ENCODE measurements around the gene MRPS26.
"Not testable (repeated sequence)": the region's sequence is repeated elsewhere in the genome, so short reads cannot be mapped to it uniquely, and the experiment has no call there.

The MRPS26 gene

GRCh38 chr20:3041854-3042409 is 3.9 kb upstream of the MRPS26 start:
- DNase-seq (ENCODE audit: low spot score) (no peak), FAIRE-seq (no peak)

- DNase-seq (ENCODE audit: low spot score) (no peak), FAIRE-seq (no peak)
Measured at GRCh38 chr20:3042625-3043024, 3.2 kb upstream of the MRPS26 start.

- FAIRE-seq, result no peak
- DNase-seq (ENCODE audit: low spot score), result no peak
Measured at GRCh38 chr20:3043322-3043721, 2.5 kb upstream of the MRPS26 start, which contains the start of gene GNRH2. GNRH2 (plus strand) TSS chr20:3043622; CDS start chr20:3044415, 793 bp downstream.

GRCh38 chr20:3044336-3044965 is 1.4 kb upstream of the MRPS26 start:
- no peak for DNase-seq (ENCODE audit: low spot score)
- no peak for FAIRE-seq

GRCh38 chr20:3045042-3045815 is 623 bp upstream of the MRPS26 start:
- DNase-seq (ENCODE audit: low spot score) (peak; percentile 35), FAIRE-seq (no peak)

DNA sequence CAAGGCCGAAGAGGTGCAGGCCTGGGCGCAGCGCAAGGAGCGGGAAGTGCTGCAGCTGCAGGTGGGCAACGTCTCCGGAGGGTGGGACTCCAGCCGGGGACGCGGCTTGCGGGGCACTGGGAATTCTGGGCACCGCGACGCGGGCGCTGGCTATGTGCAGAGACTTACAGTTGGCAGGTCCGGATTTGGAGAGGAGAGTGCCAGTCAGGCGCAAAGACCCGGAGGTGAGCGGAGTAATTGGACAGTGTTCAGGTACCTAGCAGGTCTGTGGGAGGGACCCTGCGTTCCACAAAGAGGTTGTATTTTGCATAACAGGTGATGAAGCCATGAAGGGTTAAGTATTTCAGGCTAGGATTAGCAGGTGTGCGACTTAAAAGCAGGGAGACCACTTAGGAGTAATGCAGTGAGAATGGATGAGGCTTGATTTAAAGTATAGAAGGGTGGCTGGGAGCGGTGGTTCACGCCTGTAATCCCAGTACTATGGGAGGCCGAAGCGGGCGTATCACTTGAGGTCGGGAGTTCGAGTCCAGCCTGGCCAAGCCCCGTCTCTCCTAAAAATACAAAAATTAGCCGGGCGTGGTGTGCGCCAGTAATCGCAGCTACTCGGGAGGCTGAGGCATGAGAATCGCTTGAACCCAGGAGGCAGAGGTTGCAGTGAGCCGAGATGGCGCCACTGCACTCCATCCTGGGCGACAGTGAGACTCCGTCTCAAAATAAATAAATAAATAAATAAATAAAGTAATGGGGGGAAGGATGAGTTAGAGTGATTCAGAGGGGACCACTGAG is 1.0 kb downstream of the MRPS26 start:
- FAIRE-seq (no peak), DNase-seq (ENCODE audit: low spot score) (no peak)

GRCh38 chr20:3047486-3048419 is 1.9 kb downstream of the MRPS26 start:
- FAIRE-seq (no peak), DNase-seq (ENCODE audit: low spot score) (no peak)

DNA sequence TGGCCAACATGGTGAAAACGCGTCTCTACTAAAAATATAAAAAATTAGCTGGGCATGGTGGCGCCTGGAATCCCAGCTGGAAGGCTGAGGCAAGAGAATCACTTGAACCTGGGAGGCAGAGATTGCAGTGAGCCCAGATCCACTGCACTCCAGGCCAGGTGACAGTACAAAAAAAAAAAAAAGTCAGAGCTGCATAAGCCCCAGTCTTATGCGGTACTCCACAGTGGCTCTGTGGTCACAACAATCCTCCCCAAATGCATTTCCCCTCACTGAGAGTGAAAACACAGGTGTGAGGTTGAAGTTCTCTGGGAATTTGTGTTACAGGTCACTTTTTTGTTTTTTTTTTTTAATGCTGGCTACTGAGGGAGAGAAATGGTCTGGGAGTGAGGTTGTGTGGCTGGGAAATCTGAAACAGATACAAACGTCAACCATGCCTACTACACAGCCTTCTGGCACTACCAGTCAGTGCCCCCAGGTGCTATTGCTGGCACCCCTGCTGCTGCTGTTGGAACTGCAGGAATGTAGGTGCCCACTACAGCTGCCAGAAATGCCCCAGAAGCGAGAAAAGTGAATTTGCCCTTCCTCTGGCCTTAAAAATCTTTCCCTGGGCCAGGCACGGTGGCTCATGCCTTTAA is 5.7 kb downstream of the MRPS26 start:
- DNase-seq (ENCODE audit: low spot score) (no peak), FAIRE-seq (no peak)

DNA sequence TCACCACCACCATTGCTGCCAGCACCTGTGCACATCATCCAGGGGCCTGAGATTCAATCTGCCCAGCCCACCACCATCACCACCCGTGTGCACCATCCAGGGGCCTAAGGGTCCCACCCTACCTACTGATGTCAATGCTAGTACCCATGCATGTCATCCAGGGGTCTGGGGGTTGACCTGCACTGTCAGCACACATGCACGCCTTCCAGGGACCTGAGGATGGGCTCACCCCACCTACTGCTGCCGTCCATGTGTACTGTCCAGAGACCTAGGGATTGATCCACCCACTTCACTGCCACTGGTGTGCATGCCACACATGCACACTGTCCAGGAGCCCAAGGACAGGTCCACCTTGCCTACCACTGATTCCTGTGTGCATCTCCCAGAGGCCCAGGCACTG is 13.6 kb downstream of the MRPS26 start:
- no peak for FAIRE-seq

DNA sequence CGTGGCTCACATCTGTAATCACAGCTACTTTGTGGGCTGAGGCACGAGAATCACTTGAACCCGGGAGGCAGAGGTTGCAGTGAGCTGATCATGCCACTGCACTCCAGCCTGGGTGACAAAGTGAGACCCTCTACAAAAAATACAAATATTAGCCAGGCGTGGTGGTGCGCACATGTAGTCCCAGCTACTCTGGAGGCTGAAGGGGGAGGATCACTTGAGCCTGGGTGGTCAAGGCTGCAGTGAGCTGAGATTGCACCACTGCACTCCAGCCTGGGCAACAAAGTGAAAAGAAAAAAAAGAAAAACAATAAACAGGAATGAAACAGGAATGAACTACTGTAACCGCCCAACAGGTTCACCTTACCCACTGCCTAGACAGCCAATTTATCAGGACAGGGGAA is 18.3 kb downstream of the MRPS26 start:
- DNase-seq (ENCODE audit: low spot score); FAIRE-seq: not testable (repeated sequence)

More for the DNA sequence above, 13.6 kb downstream of the MRPS26 start:
- no peak for DNase-seq (ENCODE audit: low spot score)

DNA sequence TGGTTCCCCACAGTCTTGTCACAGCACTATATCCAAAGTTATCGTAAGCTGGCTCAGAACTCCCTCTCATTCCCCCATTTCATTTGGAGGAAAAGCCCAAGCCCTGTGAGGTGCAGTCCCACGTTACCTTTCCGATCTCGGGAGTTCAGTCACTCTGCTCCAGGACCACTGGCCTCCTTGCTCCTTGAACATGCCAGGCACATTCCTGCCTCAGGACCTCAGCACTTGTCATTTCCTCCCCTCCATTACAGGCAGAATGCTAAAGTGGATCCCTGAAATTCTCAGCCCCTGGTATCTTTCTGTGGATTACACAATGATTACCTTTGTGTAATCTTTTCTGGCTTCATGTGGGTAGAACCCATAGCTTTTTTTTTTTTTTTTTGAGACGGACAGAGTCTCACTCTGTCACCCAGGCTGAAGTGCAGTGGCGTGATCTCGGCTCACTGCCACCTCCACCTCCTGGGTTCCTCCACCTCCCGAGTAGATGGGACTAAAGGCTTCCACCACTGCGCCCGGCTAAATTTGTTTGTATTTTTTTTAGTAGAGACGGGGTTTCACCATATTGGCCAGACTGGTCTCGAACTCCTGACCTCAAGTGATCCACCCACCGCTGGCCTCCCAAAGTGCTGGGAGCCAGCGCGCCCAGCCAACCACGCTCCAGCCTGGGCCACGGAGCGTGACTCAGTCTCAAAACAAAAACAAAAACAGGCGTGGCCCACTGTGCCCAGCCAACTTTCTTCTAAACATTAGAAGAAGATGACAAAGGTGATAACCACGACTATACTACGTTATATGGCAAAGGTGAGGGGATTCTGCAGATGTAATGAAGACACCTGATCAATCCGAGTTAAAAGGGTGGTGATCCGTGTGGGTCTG is 21.5 kb downstream of the MRPS26 start:
- FAIRE-seq, result no peak
- DNase-seq (ENCODE audit: low spot score), result no peak

- FAIRE-seq (no peak), DNase-seq (ENCODE audit: low spot score) (no peak)
Measured at GRCh38 chr20:3068075-3068474, 22.2 kb downstream of the MRPS26 start.

- FAIRE-seq (peak; percentile 58), DNase-seq (ENCODE audit: low spot score) (peak; percentile 71)
Measured at GRCh38 chr20:3068986-3069900, 23.4 kb downstream of the MRPS26 start.

- FAIRE-seq (no peak), DNase-seq (ENCODE audit: low spot score) (no peak)
Measured at GRCh38 chr20:3070725-3071124, 24.9 kb downstream of the MRPS26 start.

DNA sequence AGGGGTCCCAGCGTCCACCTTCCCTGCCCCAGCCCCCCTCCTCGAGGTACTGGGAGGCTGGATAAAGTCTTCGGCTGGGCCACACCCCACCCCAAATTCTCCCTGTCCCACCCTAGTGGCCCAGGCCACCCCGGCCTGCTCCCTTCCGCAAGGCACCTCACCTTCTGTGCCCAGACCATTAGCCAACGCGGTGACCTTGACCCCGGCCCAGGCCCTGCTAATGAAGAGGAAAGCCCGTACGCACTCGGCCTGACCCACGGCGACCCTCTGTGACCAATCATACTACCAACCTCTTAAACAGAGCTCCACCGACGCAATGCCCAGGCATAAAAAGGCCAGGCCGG is 25.4 kb downstream of the MRPS26 start:
- FAIRE-seq, result no peak

DNA sequence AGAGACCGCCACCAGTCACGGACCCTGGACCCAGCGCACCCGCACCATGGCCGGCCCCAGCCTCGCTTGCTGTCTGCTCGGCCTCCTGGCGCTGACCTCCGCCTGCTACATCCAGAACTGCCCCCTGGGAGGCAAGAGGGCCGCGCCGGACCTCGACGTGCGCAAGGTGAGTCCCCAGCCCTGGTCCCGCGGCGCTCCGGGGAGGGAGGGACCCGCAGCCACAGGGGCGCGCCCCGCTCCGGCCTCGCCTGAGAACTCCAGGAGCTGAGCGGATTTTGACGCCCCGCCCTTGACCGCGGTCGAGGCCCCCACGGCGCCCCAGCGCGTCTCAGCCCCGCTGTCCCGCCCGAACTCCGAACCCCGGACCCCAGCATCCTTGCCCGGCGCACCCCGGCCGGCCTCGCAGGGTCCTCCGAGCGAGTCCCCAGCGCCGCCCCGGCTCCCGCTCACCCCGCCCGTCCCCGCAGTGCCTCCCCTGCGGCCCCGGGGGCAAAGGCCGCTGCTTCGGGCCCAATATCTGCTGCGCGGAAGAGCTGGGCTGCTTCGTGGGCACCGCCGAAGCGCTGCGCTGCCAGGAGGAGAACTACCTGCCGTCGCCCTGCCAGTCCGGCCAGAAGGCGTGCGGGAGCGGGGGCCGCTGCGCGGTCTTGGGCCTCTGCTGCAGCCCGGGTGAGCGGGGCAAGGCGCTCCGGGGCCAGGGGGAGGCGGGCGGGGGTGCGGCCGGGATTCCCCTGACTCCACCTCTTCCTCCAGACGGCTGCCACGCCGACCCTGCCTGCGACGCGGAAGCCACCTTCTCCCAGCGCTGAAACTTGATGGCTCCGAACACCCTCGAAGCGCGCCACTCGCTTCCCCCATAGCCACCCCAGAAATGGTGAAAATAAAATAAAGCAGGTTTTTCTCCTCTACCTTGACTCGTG is 26.0 kb downstream of the MRPS26 start, which contains the start of gene OXT:
OXT (plus strand) TSS at position 11 of the 920 bp plus-strand sequence; CDS start at position 47, 36 bp downstream.
- no peak for FAIRE-seq
- no peak for DNase-seq (ENCODE audit: low spot score)

More for the DNA sequence above, 25.4 kb downstream of the MRPS26 start:
- DNase-seq (ENCODE audit: low spot score), result no peak

All from RCC 7860 (cell line).